H9 (cell line): Measurements from ENCODE around the gene GRIK4. TPM values are rescaled to one million over a fixed set of nuclear protein-coding genes. Genes with fewer than 3 reads are reported as not detected.

Experiments
- DNase-seq: peaks from one replicate; pipeline ENCODE4 v3.0.0-alpha.2; 2017
- H2AFZ ChIP-seq: one replicate; pipeline ENCODE4 v1.6.1; 2013; ENCODE audit warnings: mild to moderate bottlenecking, low read length, control low read depth, moderate library complexity
- H2AK5ac ChIP-seq: 2 replicates; pipeline ENCODE4 v1.6.1; 2013; ENCODE audit warnings: low read length, control low read depth, mixed read lengths; ENCODE audit not compliant: insufficient read length
- H2BK120ac ChIP-seq: one replicate; pipeline ENCODE4 v1.6.1; 2013; ENCODE audit warnings: low read depth, mild to moderate bottlenecking, low read length, control low read depth, inconsistent platforms; ENCODE audit not compliant: poor library complexity, severe bottlenecking
- H2BK12ac ChIP-seq: 2 replicates; pipeline ENCODE4 v1.6.1; 2013; ENCODE audit warnings: low read length, control low read depth, mixed read lengths, low read depth; ENCODE audit not compliant: insufficient read length
- H2BK15ac ChIP-seq: 2 replicates; pipeline ENCODE4 v1.6.1; 2013; ENCODE audit warnings: low read depth, low read length, control low read depth
- H2BK20ac ChIP-seq: one replicate; pipeline ENCODE4 v1.6.1; 2013; ENCODE audit warnings: low read depth, mild to moderate bottlenecking, low read length, control low read depth, inconsistent platforms; ENCODE audit not compliant: poor library complexity, severe bottlenecking
- H2BK5ac ChIP-seq: 2 replicates; pipeline ENCODE4 v1.6.1; 2013; ENCODE audit warnings: low read length, control low read depth, mixed read lengths; ENCODE audit not compliant: insufficient read length
- H3K14ac ChIP-seq: 2 replicates; pipeline ENCODE4 v1.6.1; 2013; ENCODE audit warnings: low read length, control low read depth; ENCODE audit not compliant: insufficient read depth
- H3K18ac ChIP-seq: 2 replicates; pipeline ENCODE4 v1.6.1; 2013; ENCODE audit warnings: low read depth, mild to moderate bottlenecking, mixed read lengths, low read length, control low read depth; ENCODE audit not compliant: insufficient read length
- H3K23ac ChIP-seq: 2 replicates; pipeline ENCODE4 v1.6.1; 2013; ENCODE audit warnings: low read length, control low read depth, mixed read lengths, low read depth; ENCODE audit not compliant: insufficient read length
- H3K23me2 ChIP-seq: 2 replicates; pipeline ENCODE4 v1.6.1; 2013; ENCODE audit warnings: low read depth, mild to moderate bottlenecking, mixed read lengths, low read length, control low read depth; ENCODE audit not compliant: insufficient read length, poor library complexity, severe bottlenecking
- H3K27ac ChIP-seq: 2 replicates; pipeline ENCODE4 v1.5.1; 2013; ENCODE audit warnings: low read length, control low read depth, mixed read lengths, low read depth; ENCODE audit not compliant: insufficient read length
- H3K27me3 ChIP-seq: 2 replicates; pipeline ENCODE4 v1.6.1; 2013; ENCODE audit warnings: low read length, control low read depth, inconsistent platforms; ENCODE audit not compliant: insufficient read depth
- H3K4ac ChIP-seq: 2 replicates; pipeline ENCODE4 v1.6.1; 2013; ENCODE audit warnings: low read depth, mild to moderate bottlenecking, control low read depth, inconsistent platforms, low read length, moderate library complexity
- H3K4me1 ChIP-seq: 2 replicates; pipeline ENCODE4 v1.6.1; 2013; ENCODE audit warnings: low read length, control low read depth, inconsistent platforms; ENCODE audit not compliant: insufficient read depth
- H3K4me2 ChIP-seq: 2 replicates; pipeline ENCODE4 v1.6.1; 2013; ENCODE audit warnings: low read length, control low read depth, mixed read lengths; ENCODE audit not compliant: insufficient read length, insufficient read depth
- H3K56ac ChIP-seq: 2 replicates; pipeline ENCODE4 v1.6.1; 2013; ENCODE audit warnings: low read depth, mild to moderate bottlenecking, mixed read lengths, low read length, control low read depth; ENCODE audit not compliant: insufficient read length
- H3K79me1 ChIP-seq: 2 replicates; pipeline ENCODE4 v1.6.1; 2013; ENCODE audit warnings: low read depth, mild to moderate bottlenecking, moderate library complexity, low read length, control low read depth, inconsistent platforms; ENCODE audit not compliant: insufficient read depth, poor library complexity, severe bottlenecking
- H3K79me2 ChIP-seq: 2 replicates; pipeline ENCODE4 v1.6.1; 2013; ENCODE audit warnings: low read length, control low read depth, inconsistent platforms; ENCODE audit not compliant: insufficient read depth
- H3K9ac ChIP-seq: 2 replicates; pipeline ENCODE4 v1.6.1; 2013; ENCODE audit warnings: low read length, control low read depth, mixed read lengths; ENCODE audit not compliant: insufficient read length; ENCODE audit errors: extremely low read depth
- H3K9me3 ChIP-seq: one replicate; pipeline ENCODE4 v1.6.1; 2013; ENCODE audit warnings: low read depth, low read length, inconsistent platforms; ENCODE audit not compliant: control insufficient read depth
- H3T11ph ChIP-seq: one replicate; pipeline ENCODE4 v1.6.1; 2013; ENCODE audit warnings: mild to moderate bottlenecking, low read length, control low read depth, inconsistent platforms
- H4K20me1 ChIP-seq: one replicate; pipeline ENCODE4 v1.6.1; 2013; ENCODE audit not compliant: control insufficient read depth, insufficient read length, insufficient read depth
- H4K5ac ChIP-seq: 2 replicates; pipeline ENCODE4 v1.6.1; 2013; ENCODE audit warnings: low read depth, mild to moderate bottlenecking, mixed read lengths, low read length, control low read depth; ENCODE audit not compliant: insufficient read length
- H4K8ac ChIP-seq: replicated peaks from 2 replicates; pipeline ENCODE4 v1.6.1; 2013; ENCODE audit warnings: low read length, control low read depth, mixed read lengths, low read depth; ENCODE audit not compliant: insufficient read length
- H4K91ac ChIP-seq: 2 replicates; pipeline ENCODE4 v1.6.1; 2013; ENCODE audit warnings: low read depth, mild to moderate bottlenecking, moderate library complexity, mixed read lengths, low read length, control low read depth; ENCODE audit not compliant: insufficient read length
- H3K27ac Mint-ChIP-seq, 3 experiments: 2 replicates in 2 of 3; 3 replicates in 1 of 3; pipeline ENCODE4 v1.8.0; 2020 to 2021; ENCODE audit warnings: mixed read lengths in 3 of 3, mild to moderate bottlenecking in 1 of 3, moderate library complexity in 1 of 3
- H3K27me3 Mint-ChIP-seq: 2 replicates; pipeline ENCODE4 v1.8.0; 2021; ENCODE audit warnings: low read depth, mild to moderate bottlenecking, moderate library complexity, mixed read lengths
- H3K36me3 Mint-ChIP-seq, 3 experiments: 2 replicates in 2 of 3; 3 replicates in 1 of 3; pipeline ENCODE4 v1.8.0; 2020 to 2021; ENCODE audit warnings: low read depth in 3 of 3, mixed read lengths in 3 of 3; ENCODE audit not compliant: insufficient read depth in 1 of 3
- H3K4me1 Mint-ChIP-seq, 2 experiments: 2 replicates each; pipeline ENCODE4 v1.8.0; 2020; ENCODE audit warnings: mixed read lengths in 2 of 2
- H3K4me3 Mint-ChIP-seq, 2 experiments: 2 replicates in 1 of 2; 3 replicates in 1 of 2; pipeline ENCODE4 v1.8.0; 2020 to 2021; ENCODE audit warnings: mild to moderate bottlenecking in 2 of 2, mixed read lengths in 2 of 2, moderate library complexity in 1 of 2
- H3K9me3 Mint-ChIP-seq, 2 experiments: 2 replicates in 1 of 2; 3 replicates in 1 of 2; pipeline ENCODE4 v1.8.0; 2020; ENCODE audit warnings: mild to moderate bottlenecking in 2 of 2, mixed read lengths in 2 of 2, moderate library complexity in 1 of 2
- CTCF ChIP-seq: fragments of 200-600 bp; sonication (generic); conservative IDR thresholded peaks from 3 replicates; pipeline ENCODE4 v1.8.0; 2021; ENCODE audit warnings: antibody characterized with exemption, mild to moderate bottlenecking
- WGBS: extraction: QIAGEN DNeasy Blood & Tissue Kit; methylation state at CpG from one replicate; pipeline ENCODE4 v1.1.7; 2013; ENCODE audit warnings: missing lambda C conversion rate, low lambda C conversion rate, mixed read lengths; ENCODE audit not compliant: insufficient read length; ENCODE audit errors: extremely low coverage; 5-methylcytosine and 5-hydroxymethylcytosine counted together
- total RNA-seq: library from RNA; stranded (reverse); gene quantifications from 2 replicates; pipeline ENCODE4 v1.2.1, GENCODE V29; 2021

Gene GRIK4
- total RNA-seq, 1 experiment from 2014 or later, result 2.3 TPM

- H3K27me3 Mint-ChIP-seq, result peaks cover 15% of the 10 kb centered on the region
- Histone ChIP-seq H3K27ac (no peak overlapping the region), H3K23ac (no peak overlapping the region), H3T11ph (no peak overlapping the region), H4K20me1 (no peaks in the 10 kb centered on the region), H2BK20ac (no peak overlapping the region), H3K79me1 (no peaks in the 10 kb centered on the region), H4K5ac (no peak overlapping the region), H2BK12ac (no peak overlapping the region), H3K79me2 (no peaks in the 10 kb centered on the region), H3K23me2 (no peaks in the 10 kb centered on the region), H3K9ac (no peak overlapping the region), H4K8ac (no peak overlapping the region), H2BK120ac (no peak overlapping the region), H3K27me3 (no peaks in the 10 kb centered on the region), H3K56ac (no peak overlapping the region), H3K4ac (no peak overlapping the region), H3K14ac (no peak overlapping the region), H3K9me3 (no peaks in the 10 kb centered on the region), H3K4me2 (no peak overlapping the region), H2AFZ (no peak overlapping the region), H2AK5ac (no peak overlapping the region), H4K91ac (no peak overlapping the region), H2BK15ac (no peak overlapping the region), H3K18ac (no peak overlapping the region), H3K4me1 (no peaks in the 10 kb centered on the region), H2BK5ac (no peak overlapping the region)
- no peak overlapping the region for H3K27ac Mint-ChIP-seq
- H3K36me3 Mint-ChIP-seq, result no peaks in the 10 kb centered on the region; a peak in 1 of 7 replicates
- WGBS, result no CpG with 5 or more reads among the region's 1 CpG
- H3K4me1 Mint-ChIP-seq, result peaks cover 0 to 10% of the 10 kb centered on the region in 2 experiments
- no peak overlapping the region for H3K4me3 Mint-ChIP-seq
- H3K9me3 Mint-ChIP-seq, result peaks cover 0 to 4% of the 10 kb centered on the region in 2 experiments; a peak in 3 of 5 replicates
- no peak for TF ChIP-seq CTCF
- no peak for DNase-seq
These were observed 156.4 kb downstream of the GRIK4 start for GRCh38 chr11:120667934-120668333.
